ENCODE results near the gene PRKCA.

PRKCA gene

GRCh38 chr17:66799849-66800537 is 497.6 kb downstream of the PRKCA start:
- no peak for DNase-seq (ENCODE audit: low read depth in 3 of 3)

- DNase-seq (ENCODE audit: low read depth in 3 of 3): no peak
Observed at GRCh38 chr17:66803474-66803951, 501.1 kb downstream of the PRKCA start.

GRCh38 chr17:66805567-66805966 is 503.2 kb downstream of the PRKCA start:
- no peak for DNase-seq (ENCODE audit: low read depth in 3 of 3)

GRCh38 chr17:66807182-66807581 is 504.8 kb downstream of the PRKCA start:
- no peak for DNase-seq (ENCODE audit: low read depth in 3 of 3)

- no peak for DNase-seq (ENCODE audit: low read depth in 3 of 3)
Observed at GRCh38 chr17:66809408-66809807, 507.0 kb downstream of the PRKCA start.

- no peak for DNase-seq (ENCODE audit: low read depth in 3 of 3)
Observed at GRCh38 chr17:66810951-66811682, 508.7 kb downstream of the PRKCA start.

GRCh38 chr17:66811683-66812054 is 509.3 kb downstream of the PRKCA start:
- no peak for DNase-seq (ENCODE audit: low read depth in 3 of 3)

GRCh38 chr17:66812571-66812970 is 510.2 kb downstream of the PRKCA start:
- DNase-seq (ENCODE audit: low read depth in 3 of 3): no peak

GRCh38 chr17:66813296-66813695 is 510.9 kb downstream of the PRKCA start:
- DNase-seq (ENCODE audit: low read depth in 3 of 3): no peak

- DNase-seq (ENCODE audit: low read depth in 3 of 3): no peak
Observed at GRCh38 chr17:66814026-66814425, 511.6 kb downstream of the PRKCA start.

- DNase-seq (ENCODE audit: low read depth in 3 of 3): no peak
Observed at GRCh38 chr17:66814570-66814969, 512.2 kb downstream of the PRKCA start.

GRCh38 chr17:66817750-66818149 is 515.3 kb downstream of the PRKCA start:
- no peak for DNase-seq (ENCODE audit: low read depth in 3 of 3)

GRCh38 chr17:66819466-66819865 is 517.1 kb downstream of the PRKCA start:
- no peak for DNase-seq (ENCODE audit: low read depth in 3 of 3)

GRCh38 chr17:66822009-66822408 is 519.6 kb downstream of the PRKCA start:
- DNase-seq (ENCODE audit: low read depth in 3 of 3): no peak

GRCh38 chr17:66826856-66827255 is 524.4 kb downstream of the PRKCA start:
- DNase-seq (ENCODE audit: low read depth in 3 of 3): no peak

- DNase-seq (ENCODE audit: low read depth in 3 of 3): no peak
Observed at GRCh38 chr17:66829386-66829864, 527.0 kb downstream of the PRKCA start.

GRCh38 chr17:66829883-66830282 is 527.5 kb downstream of the PRKCA start:
- no peak for DNase-seq (ENCODE audit: low read depth in 3 of 3)

- no peak for DNase-seq (ENCODE audit: low read depth in 3 of 3)
Observed at GRCh38 chr17:66830451-66830850, 528.0 kb downstream of the PRKCA start.

GRCh38 chr17:66831383-66832210 is 529.2 kb downstream of the PRKCA start:
- no peak for DNase-seq (ENCODE audit: low read depth in 3 of 3)

- DNase-seq (ENCODE audit: low read depth in 3 of 3): no peak
Observed at GRCh38 chr17:66833201-66833600, 530.8 kb downstream of the PRKCA start.

- no peak for DNase-seq (ENCODE audit: low read depth in 3 of 3)
Observed at GRCh38 chr17:66834426-66834918, 532.1 kb downstream of the PRKCA start.

GRCh38 chr17:66834919-66835454 is 532.6 kb downstream of the PRKCA start, which contains the start of gene CACNG5:
Gene CACNG5 (plus strand): TSS chr17:66835117. CDS start chr17:66877333, 42,216 bp downstream.
- DNase-seq (ENCODE audit: low read depth in 3 of 3): no peak

All from stimulated activated CD4-positive, alpha-beta T cell treated with anti-CD3 and anti-CD28 coated beads, TNF-alpha, amount 100 ng/mL, for 48 hours (primary cell).